ENCODE data around the gene TBC1D14.

DNA sequence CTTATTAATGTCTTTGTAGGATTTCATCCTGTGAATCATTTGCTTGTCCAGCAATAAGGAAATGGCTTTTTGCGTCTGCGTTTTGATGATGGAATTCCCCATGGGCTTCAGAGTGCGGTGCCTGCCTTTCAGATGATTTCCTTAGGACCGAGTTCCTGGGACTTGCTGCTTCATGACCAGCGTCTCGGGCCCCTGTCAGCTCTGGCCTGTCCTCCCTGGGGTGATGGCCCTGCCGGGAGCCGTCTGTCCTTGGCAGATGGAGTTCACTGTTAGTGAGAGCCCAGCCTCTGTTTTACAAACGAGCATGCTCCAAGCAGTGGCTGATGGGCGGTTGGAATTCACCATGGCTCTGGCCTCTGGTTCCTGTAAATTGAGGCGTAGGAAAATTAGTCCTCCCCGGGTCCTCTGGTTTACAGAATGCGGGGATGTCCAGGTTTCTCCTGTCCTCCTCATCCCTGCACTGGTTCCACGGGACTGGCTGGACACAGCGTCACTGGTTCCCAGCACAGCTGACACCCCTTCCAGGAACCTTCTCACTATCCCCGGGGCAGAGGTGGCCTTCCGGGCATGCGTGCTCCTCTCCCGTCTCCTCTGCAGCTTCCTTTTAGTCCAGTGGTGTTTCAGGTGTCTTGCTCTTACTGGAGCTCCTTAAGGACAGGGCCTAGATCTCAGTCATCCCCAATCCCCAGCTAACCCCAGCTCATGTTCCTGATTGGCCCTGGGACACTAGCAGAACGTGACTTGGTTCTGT lies 34.9 kb downstream of the TBC1D14 start:
- no peak for TF ChIP-seq CTCF (IDR thresholded peaks at IDR 0.05)
- no peak for TF ChIP-seq POLR2A (IDR thresholded peaks at IDR 0.05)

Measured in right lobe of liver (tissue), 4 donors.